HCT116 (cell line): ENCODE measurements around the gene HOGA1. TPM values are rescaled to one million over a fixed set of nuclear protein-coding genes. Genes with fewer than 3 reads are reported as not detected.

Source experiments
- ATAC-seq: fragments of 200-7000 bp; cut with Tn5 transposase; 2 replicates; pipeline ENCODE4 v1.9.1; 2020; ENCODE audit warnings: mild to moderate bottlenecking, moderate library complexity
- BruUV-seq: library from RNA; stranded (reverse); fragments of 400-500 nt; replicated peaks from 2 replicates; lab custom pipeline; 2021; lab: Mats Ljungman, UMichigan
- CTCF ChIA-PET: fragments of 300-600 bp; sonication (Branson Sonifier 250); formaldehyde crosslinking; loops from one replicate; lab custom pipeline; 2021; ENCODE audit warnings: antibody characterized with exemption; lab: Charles Lee
- POLR2A ChIA-PET: fragments of 300-600, 350-600 bp; sonication (Branson Sonifier 250); formaldehyde crosslinking; loops from one replicate; lab custom pipeline; 2021; ENCODE audit warnings: antibody characterized with exemption; lab: Charles Lee
- RAD21 ChIA-PET, 2 experiments: fragments of 300-600 bp; sonication (Branson Sonifier 250); formaldehyde crosslinking; loops; one replicate each; lab custom pipeline; 2023; ENCODE audit warnings: low total read pairs in 2 of 2; ENCODE audit not compliant: uncharacterized antibody in 2 of 2, unreplicated experiment in 2 of 2, low non-redundant PET in 1 of 2; lab: Charles Lee
- DNase-seq: peaks from one replicate; pipeline ENCODE4 v3.0.0-alpha.2; 2010; ENCODE audit warnings: low read depth, low spot score
- H2AFZ ChIP-seq: fragments of 200-600 bp; shearing (Covaris generic), sonication (generic); 2 replicates; pipeline ENCODE4 v1.6.1; 2017; ENCODE audit warnings: low read depth, mixed run types, mixed read lengths, antibody characterized with exemption, low read length; ENCODE audit not compliant: poor library complexity, severe bottlenecking
- H3K27ac ChIP-seq: 2 replicates; pipeline ENCODE4 v1.5.1; 2012; ENCODE audit warnings: low read depth, low read length
- H3K27me3 ChIP-seq: fragments of 200-600 bp; sonication (generic); 2 replicates; pipeline ENCODE4 v1.6.1; 2016; ENCODE audit warnings: mixed run types, low read length, mixed read lengths; ENCODE audit not compliant: insufficient read depth
- H3K36me3 ChIP-seq, 2 experiments: fragments of 200-500 bp in 1 of 2; fragments of 200-600 bp in 1 of 2; sonication (Bioruptor generic) in 1 of 2; sonication (generic) in 1 of 2; 2 replicates each; pipeline versions ENCODE4 v1.5.1 to v1.6.1; 2014 to 2016; ENCODE audit warnings: low read length in 2 of 2, inconsistent platforms in 1 of 2, mixed read lengths in 1 of 2, mixed run types in 1 of 2; ENCODE audit not compliant: insufficient read depth in 2 of 2, control insufficient read depth in 1 of 2
- H3K4me1 ChIP-seq, 2 experiments: fragments of 200-600 bp in 1 of 2; sonication (generic) in 1 of 2; 2 replicates each; pipeline versions ENCODE4 v1.5.1 to v1.6.1; 2012 to 2017; ENCODE audit warnings: low read length in 2 of 2, inconsistent platforms in 1 of 2, mild to moderate bottlenecking in 1 of 2, mixed read lengths in 1 of 2, mixed run types in 1 of 2, moderate library complexity in 1 of 2; ENCODE audit not compliant: insufficient read depth in 2 of 2, control insufficient read depth in 1 of 2
- H3K4me2 ChIP-seq: fragments of 200-600 bp; sonication (generic); 2 replicates; pipeline ENCODE4 v1.6.1; 2017; ENCODE audit warnings: mixed run types, low read length, mixed read lengths
- H3K4me3 ChIP-seq, 2 experiments: fragments of 200-600 bp in 1 of 2; sonication (generic) in 1 of 2; replicated peaks in 1 of 2; 2 replicates each; pipeline ENCODE4 v1.5.1; 2011 to 2016; ENCODE audit warnings: low read length in 2 of 2, control low read depth in 1 of 2, low read depth in 1 of 2, mild to moderate bottlenecking in 1 of 2, mixed read lengths in 1 of 2, mixed run types in 1 of 2
- H3K79me2 ChIP-seq: fragments of 200-600 bp; sonication (generic); 2 replicates; pipeline ENCODE4 v1.6.1; 2017; ENCODE audit warnings: mild to moderate bottlenecking, mixed run types, low read length, moderate library complexity, mixed read lengths; ENCODE audit not compliant: insufficient read depth
- H3K9ac ChIP-seq: fragments of 200-600 bp; sonication (generic); 2 replicates; pipeline ENCODE4 v1.6.1; 2016; ENCODE audit warnings: low read length, mixed read lengths
- H3K9me2 ChIP-seq: fragments of 200-600 bp; sonication (generic), shearing (Covaris generic); 2 replicates; pipeline ENCODE4 v1.6.1; 2017; ENCODE audit warnings: mixed run types, mild to moderate bottlenecking, moderate library complexity; ENCODE audit not compliant: insufficient read depth
- H3K9me3 ChIP-seq, 2 experiments: fragments of 200-500 bp in 1 of 2; fragments of 200-600 bp in 1 of 2; sonication (Bioruptor generic) in 1 of 2; sonication (generic) in 1 of 2; 2 replicates each; pipeline ENCODE4 v1.6.1; 2014 to 2017; ENCODE audit warnings: low read length in 2 of 2, mixed read lengths in 2 of 2, inconsistent platforms in 1 of 2, low read depth in 1 of 2, mild to moderate bottlenecking in 1 of 2, mixed run types in 1 of 2, moderate library complexity in 1 of 2; ENCODE audit not compliant: control insufficient read depth in 1 of 2, insufficient read depth in 1 of 2
- H4K20me1 ChIP-seq: fragments of 200-600 bp; sonication (generic), shearing (Covaris generic); 2 replicates; pipeline ENCODE4 v1.6.1; 2017; ENCODE audit warnings: mixed run types, mild to moderate bottlenecking, moderate library complexity; ENCODE audit not compliant: insufficient read depth
- ATF3 ChIP-seq: IDR thresholded peaks from 2 replicates; pipeline ENCODE4 v1.6.1; 2012
- EZH2phosphoT487 ChIP-seq: fragments of 200-600 bp; IDR thresholded peaks from 2 replicates; pipeline ENCODE4 v1.6.1; 2018; ENCODE audit warnings: antibody characterized with exemption, borderline replicate concordance
- POLR2A ChIP-seq: IDR thresholded peaks from 2 replicates; pipeline ENCODE4 v1.7.0; 2011; ENCODE audit warnings: borderline replicate concordance; ENCODE audit not compliant: insufficient read depth, insufficient read length; ENCODE audit errors: extremely low read depth
- REST ChIP-seq: IDR thresholded peaks from 2 replicates; pipeline ENCODE4 v1.6.1; 2012; ENCODE audit warnings: low read depth
- ZBTB33 ChIP-seq: IDR thresholded peaks from 2 replicates; pipeline ENCODE4 v1.6.1; 2011; ENCODE audit warnings: mild to moderate bottlenecking, low read length, moderate library complexity; ENCODE audit not compliant: insufficient replicate concordance; ENCODE audit errors: extremely low read depth
- intact Hi-C: fragments of 100-400 bp; cut with micrococcal nuclease; formaldehyde crosslinking; loops from 2 replicates; pipeline ENCODE4 v1.10.0; 2022
- total RNA-seq: library from RNA; stranded (reverse); gene quantifications from one replicate; pipeline ENCODE4 v1.2.1, GENCODE V29; 2021; ENCODE audit not compliant: unreplicated experiment

Gene HOGA1
- total RNA-seq, 1 experiment from 2014 or later = 1.6 TPM

GRCh38 chr10:97590082-97590747 is 6.0 kb downstream of the HOGA1 start:
- DNase-seq (no peak), ATAC-seq (no peak)
- ChIA-PET POLR2A (no interaction called here), RAD21 (interaction anchor here in 1 of 2 experiments (0.7 kb wide), 1 partner anchor 22 kb away, joined by 3 read pairs; no protein-coding TSS in a partner anchor), CTCF (no interaction called here)
- Histone ChIP-seq H3K9me2 (no peaks in the 10 kb centered on the region), H2AFZ (no peak overlapping the region), H3K9ac (no peak overlapping the region), H3K4me3 (no peak overlapping the region), H3K79me2 (no peaks in the 10 kb centered on the region), H3K36me3 (no peaks in the 10 kb centered on the region), H4K20me1 (no peaks in the 10 kb centered on the region), H3K4me2 (no peak overlapping the region), H3K4me1 (peaks cover 0 to 7% of the 10 kb centered on the region in 2 experiments; a peak in 1 of 4 replicates), H3K27me3 (no peaks in the 10 kb centered on the region), H3K9me3 (no peaks in the 10 kb centered on the region), H3K27ac (no peak overlapping the region)
- no TSS peak for BruUV-seq
- intact Hi-C loops = no loop called here
- TF ChIP-seq ZBTB33 = no peak

GRCh38 chr10:97590748-97591495 is 6.7 kb downstream of the HOGA1 start:
- DNase-seq (no peak), ATAC-seq (no peak)
- ChIA-PET CTCF (interaction anchor here (1.7 kb wide), 1 partner anchor 19 kb away, joined by 5 read pairs; the partner anchor contains the start of gene ANKRD2), RAD21 (no interaction called here), POLR2A (no interaction called here)
- Histone ChIP-seq H3K9me3 (no peaks in the 10 kb centered on the region), H4K20me1 (no peaks in the 10 kb centered on the region), H3K4me3 (no peak overlapping the region), H3K36me3 (no peaks in the 10 kb centered on the region), H3K9me2 (no peaks in the 10 kb centered on the region), H2AFZ (no peak overlapping the region), H3K9ac (no peak overlapping the region), H3K27me3 (no peaks in the 10 kb centered on the region), H3K4me2 (no peak overlapping the region), H3K4me1 (peaks cover 4 to 11% of the 10 kb centered on the region in 2 experiments), H3K79me2 (no peaks in the 10 kb centered on the region), H3K27ac (no peak overlapping the region)
- intact Hi-C loops = no loop called here
- TF ChIP-seq POLR2A (no peak), REST (no peak), EZH2phosphoT487 (no peak), ATF3 (no peak)
- BruUV-seq = no TSS peak
